Keratinocyte (primary cell): ENCODE data around the gene SMC4. TPM values are rescaled to one million over a fixed set of nuclear protein-coding genes. Genes with fewer than 3 reads are reported as not detected.

Experiments used
- DNase-seq: peaks from one replicate; pipeline ENCODE4 v3.0.0-alpha.2; 2011; ENCODE audit warnings: low read depth, missing footprints, low spot score
- FAIRE-seq: peaks from 2 replicates; lab custom pipeline; 2011; peaks lifted over from hg19 to GRCh38; lab: Jason Lieb, UNC
- H2AFZ ChIP-seq: 2 replicates; pipeline ENCODE4 v1.6.0; 2012; ENCODE audit warnings: low read length, control low read depth, inconsistent platforms; ENCODE audit not compliant: control insufficient read depth
- H3K27ac ChIP-seq: 2 replicates; pipeline ENCODE4 v1.5.1; 2011; ENCODE audit warnings: low read length; ENCODE audit not compliant: control insufficient read depth, insufficient read depth
- H3K27me3 ChIP-seq: 3 replicates; pipeline ENCODE4 v1.6.0; 2011; ENCODE audit warnings: low read length; ENCODE audit not compliant: control insufficient read depth, insufficient read depth; ENCODE audit errors: extremely low read depth
- H3K36me3 ChIP-seq, 2 experiments: 2 replicates in 1 of 2; 3 replicates in 1 of 2; pipeline ENCODE4 v1.5.1; 2011; ENCODE audit warnings: low read length in 2 of 2, mild to moderate bottlenecking in 1 of 2; ENCODE audit not compliant: control insufficient read depth in 2 of 2, insufficient read depth in 2 of 2; ENCODE audit errors: extremely low read depth in 1 of 2
- H3K4me1 ChIP-seq: 3 replicates; pipeline ENCODE4 v1.5.1; 2011; ENCODE audit warnings: low read length; ENCODE audit not compliant: control insufficient read depth, insufficient read depth; ENCODE audit errors: extremely low read depth
- H3K4me2 ChIP-seq: 3 replicates; pipeline ENCODE4 v1.6.0; 2011; ENCODE audit warnings: low read depth, low read length; ENCODE audit not compliant: control insufficient read depth, insufficient read depth; ENCODE audit errors: extremely low read depth
- H3K4me3 ChIP-seq, 3 experiments: fragments of 200-600 bp in 1 of 3; sonication (generic) in 1 of 3; 2 replicates in 2 of 3; 3 replicates in 1 of 3; pipeline ENCODE4 v1.5.1; 2011 to 2016; ENCODE audit warnings: low read length in 3 of 3, mild to moderate bottlenecking in 3 of 3, control low read depth in 2 of 3, inconsistent platforms in 1 of 3, low read depth in 1 of 3, mixed read lengths in 1 of 3, mixed run types in 1 of 3, moderate library complexity in 1 of 3; ENCODE audit not compliant: control insufficient read depth in 2 of 3, insufficient read depth in 2 of 3; ENCODE audit errors: extremely low read depth in 1 of 3
- H3K79me2 ChIP-seq: 2 replicates; pipeline ENCODE4 v1.6.0; 2012; ENCODE audit warnings: low read length; ENCODE audit not compliant: control insufficient read depth, insufficient read depth
- H3K9ac ChIP-seq: 3 replicates; pipeline ENCODE4 v1.6.0; 2011; ENCODE audit warnings: low read length; ENCODE audit not compliant: control insufficient read depth, insufficient read depth; ENCODE audit errors: extremely low read depth
- H3K9me1 ChIP-seq: 3 replicates; pipeline ENCODE4 v1.6.0; 2011; ENCODE audit warnings: low read length; ENCODE audit not compliant: control insufficient read depth, insufficient read depth; ENCODE audit errors: extremely low read depth
- H3K9me3 ChIP-seq: 2 replicates; pipeline ENCODE4 v1.5.1; 2012; ENCODE audit warnings: low read depth, low read length; ENCODE audit not compliant: control insufficient read depth
- H4K20me1 ChIP-seq: 3 replicates; pipeline ENCODE4 v1.6.0; 2011; ENCODE audit warnings: low read length; ENCODE audit not compliant: control insufficient read depth, insufficient read depth; ENCODE audit errors: extremely low read depth
- CTCF ChIP-seq, 3 experiments: IDR thresholded peaks in 1 of 3; conservative IDR thresholded peaks in 1 of 3; optimal IDR thresholded peaks in 1 of 3; 2 replicates in 2 of 3; 3 replicates in 1 of 3; pipeline versions ENCODE3 to v1.5.1; 2011; ENCODE audit warnings: low read length in 3 of 3, mild to moderate bottlenecking in 3 of 3, moderate library complexity in 2 of 3, control low read depth in 1 of 3, inconsistent platforms in 1 of 3; ENCODE audit not compliant: insufficient read depth in 2 of 3; ENCODE audit errors: extremely low read depth in 1 of 3
- EZH2 ChIP-seq: IDR thresholded peaks from one replicate; pipeline ENCODE4 v1.6.1; 2012; ENCODE audit warnings: inconsistent platforms, mild to moderate bottlenecking, low read length, moderate library complexity
- dilution Hi-C: fragments of 300-500 bp; cut with MboI; formaldehyde crosslinking; loops from one replicate; pipeline ENCODE4 v1.7.0; 2020; ENCODE audit warnings: low sequenced_read_pairs; ENCODE audit not compliant: extremely low pct_ligation_motif_present
- polyA plus RNA-seq, 5 experiments: library from polyadenylated mRNA; depleted of rRNA in 3 of 5; stranded (reverse) in 3 of 5; stranded (forward) in 1 of 5; unstranded in 1 of 5; fragments of >200 nt; gene quantifications; 1 replicate in 1 of 5; 2 replicates in 3 of 5; 3 replicates in 1 of 5; pipeline versions ENCODE4 v1.2.1 to v1.2.3, GENCODE V29; 2011 to 2012; ENCODE audit warnings: missing spikeins in 2 of 5, low read depth in 1 of 5, low replicate concordance in 1 of 5

The SMC4 gene
- polyA plus RNA-seq, 1 donor (not counting 4 experiments of a cell fraction or from before 2014, with no cell fraction given) = 45.2 TPM

- Histone ChIP-seq H4K20me1 (no peaks in the 10 kb centered on the region), H3K4me2 (peak overlapping the region; percentile 94), H3K4me1 (peaks cover 25% of the 10 kb centered on the region), H3K79me2 (peaks cover 46% of the 10 kb centered on the region), H3K4me3 (peak overlapping the region; percentile 63 to 96 (median 95)), H3K27me3 (no peaks in the 10 kb centered on the region), H2AFZ (peak overlapping the region; percentile 99), H3K27ac (peak overlapping the region; percentile 90), H3K9me3 (peaks cover 3% of the 10 kb centered on the region), H3K9ac (peak overlapping the region; percentile 94), H3K36me3 (peaks cover 0 to 9% of the 10 kb centered on the region in 2 experiments), H3K9me1 (no peaks in the 10 kb centered on the region)
- TF ChIP-seq CTCF (optimal IDR thresholded peaks at IDR 0.05 in 1 of 3, IDR thresholded peaks at IDR 0.05 in 1 of 3, conservative IDR thresholded peaks at IDR 0.05 in 1 of 3; ENCODE audit: extremely low read depth in 1 of 3, insufficient read depth in 2 of 3, low read length in 3 of 3) = no peak
- TF ChIP-seq EZH2 = no peak
- FAIRE-seq (peak; percentile 29), DNase-seq (no peak)
- dilution Hi-C loops = no loop called here
These were observed 49.6 kb downstream of the SMC4 start for GRCh38 chr3:160448845-160449635.

- Histone ChIP-seq H3K9me3 (peaks cover 3% of the 10 kb centered on the region), H3K27ac (peak within 1 kb of the TSS; percentile 90), H3K36me3 (peaks cover 0 to 9% of the 10 kb centered on the region in 2 experiments), H3K4me2 (peak within 1 kb of the TSS; percentile 94), H4K20me1 (no peaks in the 10 kb centered on the region), H3K4me1 (peaks cover 25% of the 10 kb centered on the region), H3K9me1 (no peaks in the 10 kb centered on the region), H3K9ac (peak within 1 kb of the TSS; percentile 94), H2AFZ (peak within 1 kb of the TSS; percentile 99), H3K4me3 (peak within 1 kb of the TSS; percentile 63 to 96 (median 95)), H3K27me3 (no peaks in the 10 kb centered on the region), H3K79me2 (peaks cover 38% of the 10 kb centered on the region)
- FAIRE-seq (peak; percentile 52), DNase-seq (peak; percentile 71)
- no peak for TF ChIP-seq EZH2
- TF ChIP-seq CTCF (optimal IDR thresholded peaks at IDR 0.05 in 1 of 3, IDR thresholded peaks at IDR 0.05 in 1 of 3, conservative IDR thresholded peaks at IDR 0.05 in 1 of 3; ENCODE audit: extremely low read depth in 1 of 3, insufficient read depth in 2 of 3, low read length in 3 of 3) = no peak
- dilution Hi-C loops = no loop called here
These were observed 50.5 kb downstream of the SMC4 start, which contains the start of gene TRIM59 for GRCh38 chr3:160449636-160450598. TSS of gene TRIM59 (minus strand) at chr3:160449786. CDS start at chr3:160439183, 10,603 bp downstream.
